GM19452 (cell line): ENCODE results near the gene SHB.

Experiments used
- ATAC-seq: cut with Tn5 transposase; IDR thresholded peaks from one replicate; pipeline ENCODE4 v1.9.1; 2021; ENCODE audit not compliant: unreplicated experiment

The SHB gene

GRCh38 chr9:37956904-37957663 lies 111.9 kb downstream of the SHB start:
- ATAC-seq = no peak

DNA sequence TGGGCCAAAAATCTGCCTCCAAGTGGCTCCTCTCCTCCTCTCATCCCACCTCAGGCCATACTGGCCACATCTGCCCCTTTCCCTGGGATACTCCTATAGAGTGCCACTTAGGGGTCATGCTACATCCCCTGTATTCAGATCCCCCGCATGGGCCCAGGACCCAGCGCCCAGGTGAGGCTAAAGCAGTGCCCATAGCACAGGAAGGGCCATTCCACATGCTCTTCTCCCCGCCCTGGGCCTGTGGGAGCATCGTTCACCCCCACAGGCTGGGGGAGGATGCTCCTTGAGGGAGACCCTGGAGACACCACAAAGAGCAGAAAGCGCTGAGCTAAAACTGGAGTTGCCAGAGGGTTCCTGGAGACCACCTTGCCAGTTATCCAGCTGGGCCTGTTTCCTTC lies 112.6 kb downstream of the SHB start:
- ATAC-seq = no peak

GRCh38 chr9:37955781-37956422 lies 113.1 kb downstream of the SHB start:
- ATAC-seq = no peak

GRCh38 chr9:37954581-37954981 lies 114.4 kb downstream of the SHB start:
- ATAC-seq = peak; percentile 42

- ATAC-seq = peak; percentile 69
Measured at GRCh38 chr9:37953775-37954437, 115.1 kb downstream of the SHB start.

DNA sequence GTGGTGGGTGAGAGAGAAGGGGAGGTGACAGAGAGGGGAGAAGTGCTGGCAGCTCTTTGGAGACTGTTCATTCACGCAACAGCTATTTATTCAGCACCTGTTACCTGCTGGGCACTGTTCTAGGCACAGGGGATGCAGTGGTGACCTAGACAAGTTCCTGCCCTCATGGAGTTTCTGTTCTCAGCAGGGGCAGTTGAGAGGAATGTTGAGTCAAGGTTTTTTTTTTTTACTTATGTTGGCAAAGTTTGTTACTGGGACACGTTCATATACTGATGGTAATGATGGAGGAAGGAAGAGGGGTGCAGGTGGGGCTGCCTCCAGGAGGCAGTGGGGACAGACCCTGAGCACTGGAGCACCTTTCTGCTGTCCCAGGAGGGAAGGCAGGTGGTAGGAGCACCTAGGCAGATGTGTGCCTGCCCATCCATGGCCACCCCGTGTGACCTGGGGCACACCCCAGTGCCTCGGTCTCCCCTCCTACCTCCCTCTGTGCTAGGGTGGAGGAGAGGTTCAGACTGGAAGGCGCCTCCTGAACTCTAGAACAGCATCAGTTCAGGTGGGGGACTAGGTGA lies 115.7 kb downstream of the SHB start:
- no peak for ATAC-seq

DNA sequence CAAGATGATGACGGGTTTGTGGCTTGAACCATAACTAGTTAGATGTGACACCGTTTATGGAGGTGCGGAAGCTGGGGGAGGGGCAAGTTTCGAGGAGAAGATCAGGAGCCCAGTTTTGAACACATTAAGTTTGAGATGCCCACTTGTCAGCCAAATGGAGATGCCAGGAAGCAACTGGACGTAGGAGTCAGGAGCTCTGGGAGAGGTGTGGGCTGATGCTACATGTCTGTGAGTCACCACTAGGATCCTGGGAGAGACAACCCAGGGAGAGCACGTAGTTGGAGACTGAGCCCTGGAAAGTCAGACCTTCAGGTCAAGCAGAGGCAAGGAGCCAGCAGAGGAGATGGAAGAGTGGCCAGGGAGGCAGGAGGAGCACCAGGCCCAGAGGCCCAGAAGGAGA lies 116.3 kb downstream of the SHB start:
- no peak for ATAC-seq

GRCh38 chr9:37951671-37952449 lies 117.2 kb downstream of the SHB start:
- no peak for ATAC-seq

DNA sequence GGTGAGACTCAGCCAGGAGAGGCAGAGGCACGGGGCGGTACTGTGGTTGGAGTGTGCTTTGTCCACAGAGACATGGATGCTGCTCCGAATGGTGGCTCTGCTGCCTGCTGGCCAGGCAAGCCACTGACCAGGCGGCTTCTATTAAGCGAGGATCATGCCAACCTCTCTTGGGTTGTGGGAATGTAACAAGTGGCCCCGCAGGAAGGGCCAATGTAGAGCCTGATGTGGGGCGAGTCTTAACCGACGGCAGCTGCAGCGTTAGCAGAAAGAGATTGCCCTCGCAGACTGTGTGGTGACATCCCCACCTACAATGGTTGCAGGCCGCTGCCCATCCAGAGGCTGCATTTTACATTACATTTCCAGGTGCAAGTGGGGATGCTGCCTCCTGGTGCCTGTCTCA lies 118.5 kb downstream of the SHB start:
- ATAC-seq = no peak

- ATAC-seq = no peak
Measured at GRCh38 chr9:37949576-37949975, 119.5 kb downstream of the SHB start.

DNA sequence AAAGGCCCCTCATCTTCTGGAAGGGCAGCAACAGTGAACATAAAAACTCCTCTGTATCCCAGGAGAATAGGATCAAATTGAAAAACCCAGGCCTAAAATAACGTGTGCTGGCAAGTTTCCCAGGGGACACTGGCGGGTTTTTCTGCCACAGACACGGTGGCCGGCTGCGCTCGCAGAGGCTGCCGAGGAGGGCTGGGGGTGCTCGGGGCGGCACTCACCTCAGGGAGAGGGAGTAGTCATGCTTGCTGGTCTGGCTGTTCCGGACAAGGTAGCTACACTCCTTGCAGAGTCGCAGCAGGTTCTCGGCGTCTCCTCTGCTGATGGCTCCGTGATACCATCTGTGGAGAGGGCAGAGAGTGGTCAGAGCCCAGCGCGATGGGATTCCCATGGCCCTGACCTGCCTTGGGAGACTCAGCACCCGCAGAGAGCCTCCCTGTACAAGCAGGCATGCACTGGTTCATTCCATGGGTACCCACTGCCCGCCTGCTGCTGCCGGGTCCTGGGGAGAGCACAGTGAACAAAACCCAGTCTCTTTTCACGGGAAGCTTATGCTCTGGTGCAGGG lies 120.5 kb downstream of the SHB start:
- ATAC-seq = no peak

GRCh38 chr9:37947977-37948376 lies 121.0 kb downstream of the SHB start:
- ATAC-seq = no peak

- ATAC-seq = no peak
Measured at GRCh38 chr9:37947471-37947870, 121.6 kb downstream of the SHB start.

DNA sequence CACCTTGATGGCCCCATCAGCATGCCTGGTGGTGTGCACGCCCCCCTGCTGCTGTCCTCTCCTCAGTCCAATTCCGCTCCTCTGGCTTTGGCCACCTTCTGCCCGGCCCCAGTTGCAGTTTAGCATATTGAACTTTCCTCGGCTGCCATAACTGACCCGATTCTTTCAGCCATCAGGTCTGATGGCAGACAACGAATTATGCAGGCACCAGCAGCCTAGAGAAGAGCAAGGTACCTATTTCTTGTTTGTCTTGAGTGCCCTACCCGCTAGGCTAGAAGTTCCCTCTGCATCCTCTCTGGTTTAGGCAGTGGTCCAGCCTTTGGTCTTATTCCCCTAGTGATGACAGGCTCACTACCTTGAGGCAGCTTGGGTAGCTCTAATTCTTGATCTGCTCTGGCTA lies 122.1 kb downstream of the SHB start:
- ATAC-seq = no peak

DNA sequence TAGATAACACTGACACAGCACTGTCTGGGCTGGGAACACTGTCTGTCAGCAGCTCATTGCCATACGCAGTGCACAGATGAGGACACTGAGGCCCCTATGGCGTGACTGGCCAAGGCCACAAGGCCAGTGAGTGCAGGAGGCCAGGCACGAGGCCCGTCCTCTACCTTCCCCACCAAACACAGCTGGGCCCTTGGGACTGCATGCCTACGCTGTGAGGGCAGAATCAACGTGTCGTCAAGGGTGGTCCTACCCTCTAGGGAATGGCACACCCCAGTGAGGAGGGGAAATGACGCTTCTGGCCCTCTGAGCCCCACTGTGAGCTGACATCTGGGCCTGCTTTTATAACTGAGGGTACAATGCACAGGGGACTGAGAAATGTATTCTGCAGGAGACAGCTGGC lies 123.0 kb downstream of the SHB start:
- no peak for ATAC-seq

DNA sequence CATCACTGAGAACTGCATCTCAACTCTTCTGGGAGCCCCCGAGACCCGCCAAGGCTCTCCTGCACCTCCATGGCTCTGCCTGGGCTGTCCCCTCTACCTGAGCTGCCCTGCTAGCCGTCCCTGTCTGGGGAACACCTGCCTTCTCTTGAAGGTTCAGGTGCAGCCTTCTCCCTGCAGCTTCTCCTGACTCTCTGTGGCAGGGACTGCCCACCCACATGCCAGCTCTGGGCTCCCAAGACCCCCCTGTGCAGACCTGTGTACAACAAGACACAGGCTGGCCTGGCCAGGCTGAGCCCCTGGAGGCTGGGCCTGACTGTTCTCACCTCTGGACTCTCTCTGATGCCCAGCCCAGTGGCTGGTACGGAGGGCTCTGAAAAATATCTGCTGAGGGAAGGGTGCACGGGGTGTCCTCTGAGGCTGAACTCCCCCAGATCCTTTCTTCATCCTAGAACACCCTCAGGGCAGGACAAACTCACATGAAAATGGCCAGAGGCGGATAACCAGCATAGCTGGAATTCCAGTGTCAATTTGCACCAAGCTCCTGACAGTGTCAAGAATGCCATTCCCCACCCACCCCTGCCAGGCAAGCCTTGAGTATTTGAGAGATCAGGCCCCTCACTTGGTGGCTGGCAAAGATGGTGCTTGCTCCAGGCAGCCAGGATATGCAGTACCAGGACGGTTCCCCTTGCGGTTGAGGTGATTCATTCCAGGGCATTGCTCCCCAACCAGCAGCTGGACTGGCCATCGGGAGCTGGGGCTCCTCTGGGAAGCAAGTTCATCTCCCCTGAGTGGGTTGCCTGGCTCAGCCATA lies 124.2 kb downstream of the SHB start:
- no peak for ATAC-seq

GRCh38 chr9:37944266-37944650 lies 124.8 kb downstream of the SHB start:
- ATAC-seq = no peak

DNA sequence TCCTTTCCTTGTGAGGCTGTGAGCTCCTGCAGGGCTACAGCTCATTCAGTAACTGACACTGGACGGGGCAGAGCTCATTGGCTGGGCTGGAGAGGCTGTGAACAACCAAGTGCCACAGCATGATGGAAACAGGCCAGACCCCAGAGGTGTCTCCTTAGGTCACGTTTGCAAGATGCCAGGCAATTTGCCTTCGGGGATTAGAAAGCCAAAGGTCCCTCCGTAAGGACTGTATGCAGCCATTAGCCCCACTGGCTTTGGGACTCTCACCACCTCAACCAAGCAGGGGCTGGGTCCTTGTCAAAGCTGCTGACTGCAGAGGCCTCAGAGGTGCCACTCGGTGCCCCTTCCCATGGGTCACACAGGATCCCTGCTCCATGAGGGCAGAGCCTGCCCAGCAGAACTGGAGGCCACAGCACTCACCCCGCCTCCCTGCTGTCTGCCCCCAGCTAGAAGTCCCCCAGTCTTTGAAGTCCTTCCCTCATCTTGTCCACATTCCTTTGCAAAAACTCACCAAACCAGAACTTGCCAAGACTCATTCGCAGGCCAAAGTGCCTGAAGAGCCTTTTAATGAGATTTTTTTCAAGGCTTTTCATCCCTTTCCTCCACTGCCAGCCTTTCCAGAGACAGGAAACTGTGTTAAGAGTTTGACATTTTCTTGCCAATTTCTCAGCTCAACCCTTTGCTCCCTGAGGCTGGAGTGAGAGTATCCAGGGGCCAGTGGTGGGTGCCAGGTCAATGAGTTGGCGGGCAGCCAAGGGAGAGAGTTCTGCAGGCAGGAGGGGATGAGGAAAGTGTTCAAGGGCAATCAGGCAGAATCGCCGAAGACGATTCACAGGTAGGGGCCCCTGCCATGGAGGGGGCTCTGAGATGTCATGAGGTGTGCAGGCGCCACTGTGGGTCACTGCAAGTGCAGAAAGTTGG lies 125.4 kb downstream of the SHB start:
- ATAC-seq = no peak
